C4-2B (cell line): ENCODE data around the gene THAP9.

Experiments
- H3K27ac ChIP-seq: fragments of 450-650 bp; 2 replicates; pipeline ENCODE4 v1.5.1; 2017
- CTCF ChIP-seq: fragments of 450-650 bp; conservative IDR thresholded peaks from 2 replicates; pipeline ENCODE4 v1.5.1; 2017; ENCODE audit warnings: mild to moderate bottlenecking
- ZFX ChIP-seq: fragments of 450-650 bp; IDR thresholded peaks from 2 replicates; pipeline ENCODE4 v1.6.1; 2017

The THAP9 gene

DNA sequence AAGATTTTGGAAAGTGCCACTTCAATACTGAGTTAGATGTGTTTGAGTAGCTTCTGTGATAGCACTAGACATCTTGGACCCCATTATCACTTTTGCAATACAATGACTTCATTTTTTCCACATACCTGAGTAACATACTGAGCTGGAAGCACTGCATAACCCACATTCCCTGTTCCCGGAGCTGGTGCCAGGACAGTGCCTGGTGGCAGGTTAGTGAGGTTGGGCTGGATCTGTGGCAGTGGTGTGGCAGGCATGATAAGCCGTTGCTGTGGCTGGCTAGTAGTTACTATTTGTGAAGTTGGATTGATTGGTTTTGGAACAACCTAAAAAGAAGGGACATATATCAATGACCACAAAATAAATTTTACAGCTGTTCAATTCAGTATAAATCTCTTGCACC, 38.9 kb downstream of the THAP9 start:
- TF ChIP-seq ZFX (no peak), CTCF (no peak)

GRCh38 chr4:82947498-82947897, 47.0 kb downstream of the THAP9 start:
- TF ChIP-seq CTCF (no peak), ZFX (no peak)
- H3K27ac ChIP-seq: no peak overlapping the region

More for the DNA sequence above, 38.9 kb downstream of the THAP9 start:
- H3K27ac ChIP-seq: no peak overlapping the region

DNA sequence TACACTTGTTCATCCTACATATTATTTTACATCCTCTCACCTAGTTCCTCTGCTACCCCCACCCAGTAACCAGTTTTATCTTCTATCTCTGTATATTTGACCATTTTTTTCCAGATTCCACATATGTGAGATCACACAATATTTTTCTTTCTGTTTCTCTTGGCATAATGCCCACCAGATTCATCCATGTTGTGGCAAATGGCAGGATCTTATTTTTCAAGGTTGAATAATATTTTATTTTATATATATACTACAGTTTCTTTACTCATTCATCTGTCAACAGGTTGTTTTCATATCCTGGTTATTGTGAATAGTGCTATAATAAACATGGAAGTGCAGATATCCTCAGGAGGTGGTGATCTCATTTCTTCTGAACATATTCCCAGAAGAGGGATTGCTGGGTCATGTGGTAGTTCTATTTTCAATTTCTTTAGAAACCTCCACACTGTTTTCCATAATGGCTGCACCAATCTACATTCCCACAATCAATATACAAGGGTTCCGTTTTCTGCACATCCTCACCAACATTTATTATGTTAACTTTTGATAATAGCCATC, 48.2 kb downstream of the THAP9 start:
- no peak for TF ChIP-seq ZFX
- TF ChIP-seq CTCF: no peak
- no peak overlapping the region for H3K27ac ChIP-seq

- TF ChIP-seq ZFX (no peak), CTCF (no peak)
- H3K27ac ChIP-seq: no peak overlapping the region
Observed at GRCh38 chr4:82951196-82951595, 50.7 kb downstream of the THAP9 start.

DNA sequence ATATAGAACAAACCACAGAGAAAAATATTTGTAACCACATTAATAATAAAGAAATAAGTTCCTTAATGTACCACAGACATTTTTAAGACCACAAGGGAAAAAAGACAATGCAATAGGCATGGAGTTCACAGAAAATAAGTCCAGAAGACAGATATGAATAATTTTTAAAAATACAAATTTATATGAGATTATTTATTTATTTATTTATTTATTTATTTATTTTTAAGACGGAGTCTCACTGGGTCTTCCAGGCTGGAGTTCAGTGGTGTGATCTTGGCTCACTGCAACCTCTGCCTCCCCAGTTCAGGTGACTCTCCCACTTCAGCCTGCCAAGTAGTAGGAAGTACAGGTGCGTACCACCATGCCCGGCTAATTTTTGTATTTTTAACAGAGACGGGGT, 53.7 kb downstream of the THAP9 start:
- H3K27ac ChIP-seq: no peak overlapping the region
- TF ChIP-seq ZFX: no peak
- TF ChIP-seq CTCF: no peak

DNA sequence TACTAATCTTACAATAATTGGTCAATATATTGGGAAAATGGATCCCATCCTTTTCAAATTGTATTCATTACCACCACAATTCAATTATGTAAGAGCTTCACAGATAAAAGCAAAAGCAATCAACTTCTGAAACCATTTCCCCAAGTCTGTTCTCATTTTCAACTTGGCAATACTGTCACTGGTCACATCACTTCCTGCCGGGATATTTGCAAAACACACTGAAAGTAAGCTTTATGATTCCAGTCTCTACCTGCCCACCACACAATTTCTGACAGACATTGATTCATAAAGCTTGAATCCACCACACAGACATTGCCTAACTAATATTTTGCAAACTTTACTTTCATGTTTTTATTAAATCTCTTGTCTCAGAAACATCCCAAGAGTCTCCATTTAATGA, 56.5 kb downstream of the THAP9 start:
- no peak overlapping the region for H3K27ac ChIP-seq
- TF ChIP-seq ZFX (no peak), CTCF (no peak)

DNA sequence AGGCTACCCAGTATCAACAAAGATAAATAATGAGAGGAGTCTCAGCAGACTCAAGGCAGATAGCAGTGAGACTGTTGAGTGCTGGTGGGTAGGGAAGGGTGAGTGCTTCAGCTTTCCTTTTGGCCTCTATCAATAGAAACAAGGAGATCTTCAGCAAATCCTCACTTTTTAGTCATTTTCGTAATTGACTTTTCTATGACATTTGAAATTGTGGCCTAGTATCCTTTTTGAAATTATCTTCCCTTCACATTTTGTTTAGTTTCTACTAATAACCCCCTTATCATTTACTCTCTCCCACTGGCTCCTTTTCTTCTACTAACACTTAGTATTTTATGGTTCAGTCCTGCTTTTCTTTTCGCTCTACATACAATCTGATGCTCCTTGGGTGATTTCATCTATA, 65.2 kb downstream of the THAP9 start:
- TF ChIP-seq CTCF (no peak), ZFX (no peak)
- H3K27ac ChIP-seq: no peak overlapping the region
